ENCODE results near the gene PPIL6.

The PPIL6 gene

DNA sequence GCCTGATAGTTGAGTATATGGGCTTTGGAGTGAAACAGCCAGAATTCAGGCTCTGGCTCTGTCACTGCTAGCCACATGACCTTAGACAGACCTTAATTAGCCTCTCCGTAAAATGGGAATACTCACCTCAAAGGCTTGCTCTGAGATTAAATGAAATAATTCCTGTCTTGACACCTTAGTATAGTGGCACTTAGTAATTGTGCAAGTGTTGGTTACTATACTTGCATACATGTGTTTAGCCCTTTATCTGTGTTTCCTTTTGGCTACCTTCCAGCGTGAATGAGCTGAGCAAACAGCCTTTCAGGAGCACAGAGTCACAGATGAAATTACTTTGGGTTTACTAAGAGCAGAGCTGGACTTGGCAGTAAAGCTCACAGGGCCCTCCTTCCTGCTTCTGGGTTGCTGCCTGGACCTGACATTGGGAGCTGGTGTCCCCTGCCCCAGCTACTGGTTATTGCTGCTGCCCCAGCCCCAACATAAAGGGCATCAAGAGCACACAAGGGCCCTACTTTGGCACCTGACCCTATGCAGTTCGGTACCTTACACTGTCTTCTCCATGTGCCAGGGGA lies 90.9 kb downstream of the PPIL6 start:
- peak; percentile 85 for DNase-seq (ENCODE audit: low read depth)
- no peak for TF ChIP-seq CTCF (conservative IDR thresholded peaks at IDR 0.05; ENCODE audit: control insufficient read depth, insufficient read depth, low read depth, low read length)

DNA sequence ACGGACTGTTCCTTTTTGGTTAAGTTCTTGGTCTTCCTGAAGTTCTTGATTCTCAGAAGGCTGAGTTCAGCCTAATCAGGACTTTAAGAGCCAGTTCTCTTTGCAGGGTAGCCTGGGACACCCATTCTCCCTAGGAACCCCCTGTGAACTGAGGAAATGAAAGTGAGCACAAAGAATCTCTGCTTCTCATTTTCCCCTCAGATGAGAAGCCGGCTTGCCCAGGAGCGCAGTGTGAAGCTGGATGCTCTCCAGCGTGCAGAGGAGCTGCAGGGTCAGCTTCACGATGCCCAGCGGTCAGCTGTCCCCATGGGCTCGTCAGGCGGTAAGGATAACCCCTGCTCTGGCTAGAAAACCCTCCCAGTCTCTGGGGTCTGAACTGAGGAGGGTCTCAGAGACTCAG lies 92.2 kb downstream of the PPIL6 start:
- DNase-seq (ENCODE audit: low read depth), result no peak
- no peak overlapping the region for H3K4me3 ChIP-seq (ENCODE audit: control insufficient read depth, low read depth, low read length)
- no peak for TF ChIP-seq CTCF (conservative IDR thresholded peaks at IDR 0.05; ENCODE audit: control insufficient read depth, insufficient read depth, low read depth, low read length)

More for the DNA sequence above, 90.9 kb downstream of the PPIL6 start:
- H3K4me3 ChIP-seq (ENCODE audit: control insufficient read depth, low read depth, low read length), result no peak overlapping the region

- no peak for DNase-seq (ENCODE audit: low read depth)
- no peak for TF ChIP-seq CTCF (conservative IDR thresholded peaks at IDR 0.05; ENCODE audit: control insufficient read depth, insufficient read depth, low read depth, low read length)
- H3K4me3 ChIP-seq (ENCODE audit: control insufficient read depth, low read depth, low read length), result no peak overlapping the region
These were observed 92.6 kb downstream of the PPIL6 start for GRCh38 chr6:109347779-109348178.

GRCh38 chr6:109345986-109346385 lies 94.4 kb downstream of the PPIL6 start:
- no peak for DNase-seq (ENCODE audit: low read depth)
- TF ChIP-seq CTCF (conservative IDR thresholded peaks at IDR 0.05; ENCODE audit: control insufficient read depth, insufficient read depth, low read depth, low read length), result no peak
- no peak overlapping the region for H3K4me3 ChIP-seq (ENCODE audit: control insufficient read depth, low read depth, low read length)

DNA sequence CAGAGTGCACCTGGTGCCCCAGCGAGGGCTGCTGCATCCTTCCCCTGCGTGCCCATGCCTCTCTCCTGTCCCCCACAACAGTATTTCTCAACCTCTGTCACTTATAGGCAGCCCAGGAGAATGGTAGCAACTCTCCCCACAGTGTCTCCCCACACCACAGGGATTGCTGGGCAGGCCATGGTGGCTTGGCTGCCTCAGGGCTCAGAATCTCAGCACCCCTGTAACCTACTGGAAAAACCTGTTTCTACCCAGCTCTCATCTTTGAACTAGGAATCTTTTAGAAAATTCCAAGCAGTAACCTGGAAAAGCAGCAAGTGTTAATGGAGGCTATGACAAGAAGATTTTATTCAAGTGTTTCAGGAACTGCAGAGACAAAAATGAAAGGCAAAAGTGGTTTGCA lies 96.2 kb downstream of the PPIL6 start:
- no peak overlapping the region for H3K4me3 ChIP-seq (ENCODE audit: control insufficient read depth, low read depth, low read length)
- no peak for TF ChIP-seq CTCF (conservative IDR thresholded peaks at IDR 0.05; ENCODE audit: control insufficient read depth, insufficient read depth, low read depth, low read length)
- no peak for DNase-seq (ENCODE audit: low read depth)

DNA sequence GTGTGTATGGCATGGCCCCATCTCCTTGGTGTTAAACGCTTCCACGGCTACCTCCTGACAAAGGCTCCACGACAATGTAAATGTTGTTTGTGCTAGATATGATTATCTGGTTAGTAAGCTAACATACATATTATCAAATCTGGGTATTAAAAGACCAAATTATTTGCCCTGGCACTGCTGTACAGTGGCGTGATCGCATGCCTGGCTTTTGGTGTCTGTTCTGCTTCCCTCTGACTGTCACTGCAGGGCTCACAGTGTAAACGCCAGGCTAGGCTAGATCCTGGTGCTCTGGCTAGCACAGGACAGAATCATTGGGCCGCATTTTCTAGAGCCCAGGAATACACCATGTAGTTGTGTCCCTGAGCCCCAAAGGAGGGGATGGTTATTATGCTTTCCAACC lies 96.9 kb downstream of the PPIL6 start:
- DNase-seq (ENCODE audit: low read depth), result no peak
- no peak overlapping the region for H3K4me3 ChIP-seq (ENCODE audit: control insufficient read depth, low read depth, low read length)
- TF ChIP-seq CTCF (conservative IDR thresholded peaks at IDR 0.05; ENCODE audit: control insufficient read depth, insufficient read depth, low read depth, low read length), result no peak

- no peak for TF ChIP-seq CTCF (conservative IDR thresholded peaks at IDR 0.05; ENCODE audit: control insufficient read depth, insufficient read depth, low read depth, low read length)
- DNase-seq (ENCODE audit: low read depth), result no peak
These were observed 97.5 kb downstream of the PPIL6 start for GRCh38 chr6:109342911-109343310.

More at GRCh38 chr6:109342911-109343310, 97.5 kb downstream of the PPIL6 start:
- H3K4me3 ChIP-seq (ENCODE audit: control insufficient read depth, low read depth, low read length), result no peak overlapping the region

Data from fibroblast of mammary gland (primary cell).